HUES48 (cell line): Measurements from ENCODE around the gene PWWP2A.
"Not testable (repeated sequence)": the region's sequence is repeated elsewhere in the genome, so short reads cannot be mapped to it uniquely, and the experiment has no call there.

Experiments used
- H3K27ac ChIP-seq: one replicate; pipeline ENCODE4 v1.7.0; 2013; ENCODE audit warnings: low read depth, low read length, inconsistent platforms
- H3K27me3 ChIP-seq: 2 replicates; pipeline ENCODE4 v1.6.1; 2013; ENCODE audit warnings: mild to moderate bottlenecking, low read length; ENCODE audit not compliant: control insufficient read depth, insufficient read depth
- H3K36me3 ChIP-seq: 2 replicates; pipeline ENCODE4 v1.6.1; 2013; ENCODE audit warnings: low read length; ENCODE audit not compliant: control insufficient read depth, insufficient read depth
- H3K4me1 ChIP-seq: 2 replicates; pipeline ENCODE4 v1.6.1; 2013; ENCODE audit warnings: mild to moderate bottlenecking, low read length; ENCODE audit not compliant: control insufficient read depth, insufficient read depth
- H3K4me3 ChIP-seq: 2 replicates; pipeline ENCODE4 v1.5.1; 2013; ENCODE audit warnings: mild to moderate bottlenecking, low read depth, low read length
- H3K9ac ChIP-seq: 2 replicates; pipeline ENCODE4 v1.6.1; 2013; ENCODE audit warnings: mild to moderate bottlenecking, low read depth, low read length, moderate library complexity
- H3K9me3 ChIP-seq: 2 replicates; pipeline ENCODE4 v1.6.1; 2013; ENCODE audit warnings: low read length; ENCODE audit not compliant: control insufficient read depth, insufficient read depth

Gene PWWP2A

GRCh38 chr5:160158087-160158486 is 38.8 kb upstream of the PWWP2A start:
- no peak overlapping the region for H3K4me3 ChIP-seq
- no peak overlapping the region for H3K27ac ChIP-seq
- no peaks in the 10 kb centered on the region for H3K36me3 ChIP-seq
- no peaks in the 10 kb centered on the region for H3K27me3 ChIP-seq
- H3K9ac ChIP-seq = no peak overlapping the region
- peaks cover 16% of the 10 kb centered on the region for H3K4me1 ChIP-seq
- no peaks in the 10 kb centered on the region for H3K9me3 ChIP-seq

- H3K4me3 ChIP-seq = no peak overlapping the region
These were observed 35.9 kb upstream of the PWWP2A start for GRCh38 chr5:160155017-160155750.

GRCh38 chr5:160152901-160153300 is 33.7 kb upstream of the PWWP2A start:
- H3K27me3 ChIP-seq = no peaks in the 10 kb centered on the region
- no peak overlapping the region for H3K4me3 ChIP-seq
- H3K36me3 ChIP-seq = no peaks in the 10 kb centered on the region
- H3K4me1 ChIP-seq = no peaks in the 10 kb centered on the region
- no peak overlapping the region for H3K9ac ChIP-seq
- no peak overlapping the region for H3K27ac ChIP-seq
- H3K9me3 ChIP-seq = no peaks in the 10 kb centered on the region

More at GRCh38 chr5:160155017-160155750, 35.9 kb upstream of the PWWP2A start:
- Histone ChIP-seq H3K9ac (no peak overlapping the region), H3K27ac (no peak overlapping the region), H3K4me1 (peaks cover 8% of the 10 kb centered on the region), H3K9me3 (no peaks in the 10 kb centered on the region), H3K27me3 (no peaks in the 10 kb centered on the region), H3K36me3 (no peaks in the 10 kb centered on the region)

GRCh38 chr5:160152287-160152686 is 33.0 kb upstream of the PWWP2A start:
- no peak overlapping the region for H3K27ac ChIP-seq
- H3K36me3 ChIP-seq = no peaks in the 10 kb centered on the region
- no peaks in the 10 kb centered on the region for H3K27me3 ChIP-seq
- H3K4me1 ChIP-seq = no peaks in the 10 kb centered on the region
- H3K4me3 ChIP-seq = no peak overlapping the region
- no peaks in the 10 kb centered on the region for H3K9me3 ChIP-seq
- no peak overlapping the region for H3K9ac ChIP-seq

- no peaks in the 10 kb centered on the region for H3K36me3 ChIP-seq
- no peak overlapping the region for H3K4me3 ChIP-seq
- H3K27ac ChIP-seq = no peak overlapping the region
- H3K9me3 ChIP-seq = no peaks in the 10 kb centered on the region
- H3K9ac ChIP-seq = no peak overlapping the region
- H3K27me3 ChIP-seq = no peaks in the 10 kb centered on the region
- peaks cover 5% of the 10 kb centered on the region; the same call in 1 of the 2 replicates for H3K4me1 ChIP-seq
These were observed 31.8 kb upstream of the PWWP2A start for GRCh38 chr5:160151017-160151416.

GRCh38 chr5:160150381-160150780 is 31.1 kb upstream of the PWWP2A start:
- peaks cover 5% of the 10 kb centered on the region; the same call in 1 of the 2 replicates for H3K4me1 ChIP-seq
- no peaks in the 10 kb centered on the region for H3K27me3 ChIP-seq
- no peak overlapping the region for H3K9ac ChIP-seq
- H3K27ac ChIP-seq = no peak overlapping the region
- H3K9me3 ChIP-seq = no peaks in the 10 kb centered on the region
- no peak overlapping the region for H3K4me3 ChIP-seq
- no peaks in the 10 kb centered on the region for H3K36me3 ChIP-seq

- H3K9ac ChIP-seq, H3K9me3 ChIP-seq, H3K4me3 ChIP-seq, H3K27me3 ChIP-seq, H3K27ac ChIP-seq, H3K4me1 ChIP-seq, H3K36me3 ChIP-seq: not testable (repeated sequence)
These were observed 25.2 kb upstream of the PWWP2A start for GRCh38 chr5:160144436-160144835.

- Histone ChIP-seq H3K4me1 (peaks cover 17% of the 10 kb centered on the region), H3K9ac (no peak overlapping the region), H3K27me3 (no peaks in the 10 kb centered on the region), H3K9me3 (no peaks in the 10 kb centered on the region), H3K36me3 (no peaks in the 10 kb centered on the region), H3K4me3 (no peak overlapping the region), H3K27ac (peak overlapping the region; percentile 92)
These were observed 15.1 kb upstream of the PWWP2A start for GRCh38 chr5:160134332-160134731.

- no peaks in the 10 kb centered on the region for H3K27me3 ChIP-seq
- no peaks in the 10 kb centered on the region for H3K36me3 ChIP-seq
- no peak overlapping the region for H3K9ac ChIP-seq
- H3K4me3 ChIP-seq = no peak overlapping the region
- peaks cover 17% of the 10 kb centered on the region for H3K4me1 ChIP-seq
- H3K27ac ChIP-seq = peak overlapping the region; percentile 92
- H3K9me3 ChIP-seq = no peaks in the 10 kb centered on the region
These were observed 14.7 kb upstream of the PWWP2A start for GRCh38 chr5:160133918-160134304.

GRCh38 chr5:160133071-160133917 is 14.0 kb upstream of the PWWP2A start:
- Histone ChIP-seq H3K9me3 (no peaks in the 10 kb centered on the region), H3K4me1 (peaks cover 17% of the 10 kb centered on the region), H3K9ac (peak overlapping the region; percentile 53; the same call in 1 of the 2 replicates), H3K27ac (peak overlapping the region; percentile 92), H3K4me3 (0 out of 2 replicates have a peak overlapping the region, but pooled peaks have one; percentile 3), H3K27me3 (no peaks in the 10 kb centered on the region), H3K36me3 (no peaks in the 10 kb centered on the region)

GRCh38 chr5:160129841-160130240 is 10.6 kb upstream of the PWWP2A start:
- no peak overlapping the region for H3K4me3 ChIP-seq
- H3K36me3 ChIP-seq = no peaks in the 10 kb centered on the region
- peaks cover 17% of the 10 kb centered on the region for H3K4me1 ChIP-seq
- H3K27ac ChIP-seq = no peak overlapping the region
- no peaks in the 10 kb centered on the region for H3K27me3 ChIP-seq
- H3K9me3 ChIP-seq = no peaks in the 10 kb centered on the region
- H3K9ac ChIP-seq = no peak overlapping the region
